ENCODE results near the gene DUSP22.

Gene DUSP22

GRCh38 chr6:328924-329323 lies 36.6 kb downstream of the DUSP22 start:
- H3K27ac ChIP-seq (ENCODE audit: low read depth, low read length), result no peak overlapping the region
- H3K9me3 ChIP-seq (ENCODE audit: control insufficient read depth in 5 of 5, low read length in 5 of 5), result no peaks in the 10 kb centered on the region
- no peaks in the 10 kb centered on the region for H3K27me3 ChIP-seq (ENCODE audit: control insufficient read depth in 5 of 5, insufficient read depth in 4 of 5, low read length in 5 of 5)
- no peak overlapping the region for H3K4me3 ChIP-seq (ENCODE audit: low read depth in 1 of 5, low read length in 5 of 5)
- H3K36me3 ChIP-seq (ENCODE audit: control insufficient read depth in 5 of 5, insufficient read depth in 5 of 5, low read length in 5 of 5), result peaks cover 2 to 29% (median 3%) of the 10 kb centered on the region in 5 donors
- H3K4me1 ChIP-seq (ENCODE audit: control insufficient read depth in 5 of 5, insufficient read depth in 5 of 5, low read length in 5 of 5), result peaks cover 11 to 42% (median 29%) of the 10 kb centered on the region in 5 donors
- no peak overlapping the region for H3K9ac ChIP-seq (ENCODE audit: low read length in 5 of 5)

DNA sequence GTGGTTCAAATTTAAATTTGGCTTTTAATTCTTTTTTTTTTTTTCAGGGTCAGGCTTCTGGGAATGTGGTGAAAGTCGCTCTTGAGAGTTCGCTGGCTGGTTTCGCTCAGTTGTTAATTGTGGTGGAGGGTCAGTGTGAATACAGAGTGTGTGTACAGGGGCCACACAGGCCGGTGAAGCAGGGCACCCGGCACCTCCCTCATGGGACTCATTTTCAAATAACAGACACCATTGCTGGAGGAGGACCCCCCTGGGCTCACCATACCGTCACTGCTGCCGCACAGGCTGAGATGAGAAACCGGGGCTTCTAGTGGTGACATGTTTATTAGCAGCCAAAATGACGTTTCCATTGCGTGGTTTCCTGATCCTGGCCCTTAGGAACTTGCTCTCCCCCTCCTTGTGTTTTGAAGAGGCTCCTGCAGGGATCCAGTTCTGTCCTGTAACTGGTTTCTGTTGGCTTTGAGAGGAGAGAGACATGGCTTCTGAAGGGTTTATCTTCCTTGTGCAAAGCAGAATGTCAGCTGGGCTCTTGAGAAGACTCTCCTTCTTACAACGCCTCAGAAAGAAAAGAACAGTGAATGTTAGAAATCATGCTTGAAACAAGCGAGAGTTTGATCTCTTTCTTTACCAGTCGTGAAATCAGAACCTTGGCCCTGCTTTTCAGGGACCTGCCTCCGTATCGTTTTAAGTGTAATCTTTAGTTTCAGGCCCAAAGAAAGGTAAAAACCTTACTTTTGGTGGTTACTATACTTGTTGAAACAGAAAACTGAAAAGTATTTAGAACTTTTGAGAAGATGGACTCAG lies 37.8 kb downstream of the DUSP22 start:
- Histone ChIP-seq H3K4me3 (ENCODE audit: low read depth in 1 of 5, low read length in 5 of 5) (no peak overlapping the region), H3K36me3 (ENCODE audit: control insufficient read depth in 5 of 5, insufficient read depth in 5 of 5, low read length in 5 of 5) (peaks cover 0 to 23% (median 3%) of the 10 kb centered on the region in 5 donors), H3K9me3 (ENCODE audit: control insufficient read depth in 5 of 5, low read length in 5 of 5) (no peaks in the 10 kb centered on the region), H3K27me3 (ENCODE audit: control insufficient read depth in 5 of 5, insufficient read depth in 4 of 5, low read length in 5 of 5) (no peaks in the 10 kb centered on the region), H3K4me1 (ENCODE audit: control insufficient read depth in 5 of 5, insufficient read depth in 5 of 5, low read length in 5 of 5) (peaks cover 11 to 39% (median 29%) of the 10 kb centered on the region in 5 donors), H3K9ac (ENCODE audit: low read length in 5 of 5) (no peak overlapping the region), H3K27ac (ENCODE audit: low read depth, low read length) (no peak overlapping the region)

DNA sequence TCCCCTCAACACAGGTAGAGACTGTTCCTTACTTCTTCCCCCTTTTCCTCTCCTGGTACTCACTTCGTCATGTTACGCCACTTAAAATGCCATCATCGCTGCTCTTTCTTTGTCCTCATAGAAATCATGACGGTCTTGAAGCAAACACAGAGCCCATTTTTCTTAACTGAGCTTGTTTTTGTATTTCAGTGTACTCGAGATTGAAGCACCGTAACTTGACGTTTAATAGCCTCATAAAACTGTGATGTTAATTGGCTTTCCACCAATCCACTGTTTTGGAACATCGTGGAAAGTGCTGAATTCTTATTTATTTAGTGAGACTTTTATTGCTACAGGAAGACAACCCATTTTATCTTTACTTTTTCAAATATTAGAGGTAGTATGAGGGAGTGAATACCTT lies 38.7 kb downstream of the DUSP22 start:
- no peak overlapping the region for H3K4me3 ChIP-seq (ENCODE audit: low read depth in 1 of 5, low read length in 5 of 5)
- peaks cover 11 to 46% (median 31%) of the 10 kb centered on the region in 5 donors for H3K4me1 ChIP-seq (ENCODE audit: control insufficient read depth in 5 of 5, insufficient read depth in 5 of 5, low read length in 5 of 5)
- no peaks in the 10 kb centered on the region for H3K27me3 ChIP-seq (ENCODE audit: control insufficient read depth in 5 of 5, insufficient read depth in 4 of 5, low read length in 5 of 5)
- peaks cover 0 to 16% (median 3%) of the 10 kb centered on the region in 5 donors for H3K36me3 ChIP-seq (ENCODE audit: control insufficient read depth in 5 of 5, insufficient read depth in 5 of 5, low read length in 5 of 5)
- H3K9ac ChIP-seq (ENCODE audit: low read length in 5 of 5), result no peak overlapping the region
- H3K27ac ChIP-seq (ENCODE audit: low read depth, low read length), result no peak overlapping the region
- no peaks in the 10 kb centered on the region for H3K9me3 ChIP-seq (ENCODE audit: control insufficient read depth in 5 of 5, low read length in 5 of 5)

DNA sequence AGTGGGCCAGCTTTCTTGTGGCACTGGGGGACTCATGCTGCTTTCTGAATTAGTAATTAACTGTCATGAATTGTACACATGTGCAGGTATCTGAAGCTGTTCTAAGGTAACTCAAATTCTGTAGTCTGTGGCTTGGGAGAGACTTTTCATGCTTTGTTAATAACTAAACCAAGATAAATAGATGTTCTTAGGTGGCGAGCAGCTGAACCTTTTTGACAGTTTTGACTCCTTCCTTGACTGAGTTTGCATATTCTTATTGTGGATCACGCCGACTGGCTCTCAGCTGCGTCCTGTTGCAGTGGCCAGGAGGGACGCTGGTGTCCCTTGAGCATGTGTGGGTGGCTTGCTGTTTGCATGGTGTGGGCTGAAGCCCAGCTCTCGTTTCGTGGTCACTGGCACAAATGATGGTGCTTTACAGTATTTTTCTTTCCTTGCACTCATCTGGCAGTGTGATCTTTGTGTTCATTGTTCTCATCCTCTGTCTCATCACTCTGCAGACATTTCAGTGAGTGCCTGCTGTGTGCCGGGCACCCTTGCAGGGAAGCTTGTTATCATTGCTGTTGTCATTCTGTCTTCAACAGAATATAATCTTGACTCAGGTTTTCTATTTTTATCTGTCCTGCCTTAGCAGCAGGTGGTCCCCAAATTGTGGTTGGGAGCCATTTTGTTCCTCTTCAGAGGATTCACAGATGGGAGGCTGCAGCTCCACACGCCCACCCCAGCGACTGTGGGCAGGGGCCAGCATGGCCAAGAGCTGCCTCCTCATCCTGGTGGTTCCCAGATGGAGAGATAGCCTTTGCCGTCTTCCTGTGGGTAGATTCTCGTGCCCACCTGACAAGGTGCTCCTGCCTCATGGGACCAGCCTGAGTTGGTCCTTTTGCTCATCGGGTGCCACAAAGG lies 39.6 kb downstream of the DUSP22 start:
- Histone ChIP-seq H3K4me3 (ENCODE audit: low read depth in 1 of 5, low read length in 5 of 5) (no peak overlapping the region), H3K27ac (ENCODE audit: low read depth, low read length) (no peak overlapping the region), H3K9ac (ENCODE audit: low read length in 5 of 5) (no peak overlapping the region), H3K27me3 (ENCODE audit: control insufficient read depth in 5 of 5, insufficient read depth in 4 of 5, low read length in 5 of 5) (no peaks in the 10 kb centered on the region), H3K9me3 (ENCODE audit: control insufficient read depth in 5 of 5, low read length in 5 of 5) (no peaks in the 10 kb centered on the region), H3K36me3 (ENCODE audit: control insufficient read depth in 5 of 5, insufficient read depth in 5 of 5, low read length in 5 of 5) (peaks cover 0 to 7% (median 2%) of the 10 kb centered on the region in 5 donors), H3K4me1 (ENCODE audit: control insufficient read depth in 5 of 5, insufficient read depth in 5 of 5, low read length in 5 of 5) (peaks cover 11 to 52% (median 35%) of the 10 kb centered on the region in 5 donors)

- Histone ChIP-seq H3K27ac (ENCODE audit: low read depth, low read length) (no peak overlapping the region), H3K9me3 (ENCODE audit: control insufficient read depth in 5 of 5, low read length in 5 of 5) (no peaks in the 10 kb centered on the region), H3K27me3 (ENCODE audit: control insufficient read depth in 5 of 5, insufficient read depth in 4 of 5, low read length in 5 of 5) (no peaks in the 10 kb centered on the region), H3K4me1 (ENCODE audit: control insufficient read depth in 5 of 5, insufficient read depth in 5 of 5, low read length in 5 of 5) (peaks cover 9 to 51% (median 27%) of the 10 kb centered on the region in 5 donors), H3K36me3 (ENCODE audit: control insufficient read depth in 5 of 5, insufficient read depth in 5 of 5, low read length in 5 of 5) (peaks cover 0 to 7% (median 0%) of the 10 kb centered on the region in 5 donors), H3K9ac (ENCODE audit: low read length in 5 of 5) (no peak overlapping the region), H3K4me3 (ENCODE audit: low read depth in 1 of 5, low read length in 5 of 5) (no peak overlapping the region)
Measured at GRCh38 chr6:332671-333070, 40.4 kb downstream of the DUSP22 start.

DNA sequence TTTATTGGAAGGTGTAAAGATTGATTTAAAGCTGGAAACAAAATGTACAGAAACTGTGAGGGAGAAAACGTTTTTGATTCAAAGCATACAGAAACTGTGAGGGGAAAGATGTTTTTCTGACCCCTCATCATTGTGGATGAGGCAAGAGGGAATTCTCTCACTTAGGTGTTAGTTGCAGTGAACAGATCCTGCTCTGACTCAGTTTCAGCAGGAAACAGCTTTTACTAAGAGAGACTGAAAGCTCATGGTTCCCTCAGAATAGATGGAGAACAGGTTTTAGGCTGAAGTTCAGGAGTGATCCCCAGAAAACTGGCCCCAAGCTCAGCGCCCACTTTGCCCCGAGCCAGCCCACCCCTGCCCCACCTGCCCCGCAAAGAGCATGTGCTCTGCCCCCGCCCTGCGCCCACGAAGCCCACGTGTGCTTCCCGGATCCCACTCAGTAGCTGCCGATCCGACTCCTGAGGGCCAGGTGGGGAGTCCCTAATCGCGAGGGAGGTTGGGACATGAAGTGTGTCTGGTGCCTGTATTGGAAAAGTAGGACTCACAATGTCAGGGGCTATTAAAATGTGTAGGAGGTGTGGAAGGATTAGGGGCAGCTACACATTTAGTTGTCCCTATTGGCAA lies 41.2 kb downstream of the DUSP22 start:
- Histone ChIP-seq H3K27ac (ENCODE audit: low read depth, low read length) (no peak overlapping the region), H3K27me3 (ENCODE audit: control insufficient read depth in 5 of 5, insufficient read depth in 4 of 5, low read length in 5 of 5) (no peaks in the 10 kb centered on the region), H3K4me1 (ENCODE audit: control insufficient read depth in 5 of 5, insufficient read depth in 5 of 5, low read length in 5 of 5) (peaks cover 5 to 43% (median 19%) of the 10 kb centered on the region in 5 donors), H3K4me3 (ENCODE audit: low read depth in 1 of 5, low read length in 5 of 5) (no peak overlapping the region), H3K9ac (ENCODE audit: low read length in 5 of 5) (no peak overlapping the region), H3K9me3 (ENCODE audit: control insufficient read depth in 5 of 5, low read length in 5 of 5) (no peaks in the 10 kb centered on the region), H3K36me3 (ENCODE audit: control insufficient read depth in 5 of 5, insufficient read depth in 5 of 5, low read length in 5 of 5) (peaks cover 0 to 7% (median 0%) of the 10 kb centered on the region in 5 donors)

DNA sequence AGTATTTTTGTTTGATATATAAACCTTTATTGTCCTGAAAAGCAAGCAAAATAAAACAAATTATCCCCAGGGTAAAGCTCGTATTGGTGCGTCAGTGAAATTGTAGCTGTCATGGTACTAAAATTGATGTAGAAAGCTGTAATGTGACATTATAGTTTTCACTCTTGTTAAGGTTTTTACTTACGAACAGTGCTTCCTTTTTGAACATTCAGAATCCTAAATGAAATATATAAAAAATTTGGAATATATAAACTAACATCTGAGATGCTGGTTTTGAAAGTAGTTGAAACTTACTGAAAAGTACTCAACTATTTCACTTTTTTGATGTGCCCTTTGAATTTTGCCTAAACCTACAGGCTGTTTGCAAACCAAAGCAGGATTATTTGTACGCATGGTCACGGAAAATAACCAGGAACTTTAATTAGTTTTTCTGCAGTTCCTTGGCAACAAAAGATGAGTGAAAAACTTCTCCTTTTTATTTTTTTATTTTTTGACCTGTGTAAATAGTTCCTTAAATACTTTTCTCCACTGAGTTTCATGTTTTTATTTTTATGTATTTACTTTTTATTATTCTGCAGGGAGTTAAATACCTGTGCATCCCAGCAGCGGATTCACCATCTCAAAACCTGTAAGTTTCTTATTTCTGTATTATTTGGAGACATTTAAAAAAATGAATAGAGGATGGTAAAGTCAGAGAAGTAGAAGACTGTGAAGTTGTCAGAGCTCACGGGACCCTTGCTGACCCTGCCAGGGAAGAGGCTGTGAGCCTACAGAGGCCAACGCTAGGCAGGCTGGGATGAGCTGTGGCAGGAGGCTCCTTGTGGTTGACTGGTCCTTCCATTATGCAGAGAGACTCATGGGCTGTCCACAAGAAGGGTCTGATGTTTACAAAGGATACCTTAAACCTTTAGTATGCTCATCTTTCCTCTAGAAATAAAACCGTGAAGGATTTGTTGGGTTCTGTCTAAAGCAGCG lies 42.5 kb downstream of the DUSP22 start:
- Histone ChIP-seq H3K4me3 (ENCODE audit: low read depth in 1 of 5, low read length in 5 of 5) (no peak overlapping the region), H3K9ac (ENCODE audit: low read length in 5 of 5) (no peak overlapping the region), H3K27ac (ENCODE audit: low read depth, low read length) (no peak overlapping the region), H3K4me1 (ENCODE audit: control insufficient read depth in 5 of 5, insufficient read depth in 5 of 5, low read length in 5 of 5) (peaks cover 5 to 47% (median 22%) of the 10 kb centered on the region in 5 donors), H3K27me3 (ENCODE audit: control insufficient read depth in 5 of 5, insufficient read depth in 4 of 5, low read length in 5 of 5) (no peaks in the 10 kb centered on the region), H3K36me3 (ENCODE audit: control insufficient read depth in 5 of 5, insufficient read depth in 5 of 5, low read length in 5 of 5) (peaks cover 0 to 7% (median 0%) of the 10 kb centered on the region in 5 donors), H3K9me3 (ENCODE audit: control insufficient read depth in 5 of 5, low read length in 5 of 5) (no peaks in the 10 kb centered on the region)

DNA sequence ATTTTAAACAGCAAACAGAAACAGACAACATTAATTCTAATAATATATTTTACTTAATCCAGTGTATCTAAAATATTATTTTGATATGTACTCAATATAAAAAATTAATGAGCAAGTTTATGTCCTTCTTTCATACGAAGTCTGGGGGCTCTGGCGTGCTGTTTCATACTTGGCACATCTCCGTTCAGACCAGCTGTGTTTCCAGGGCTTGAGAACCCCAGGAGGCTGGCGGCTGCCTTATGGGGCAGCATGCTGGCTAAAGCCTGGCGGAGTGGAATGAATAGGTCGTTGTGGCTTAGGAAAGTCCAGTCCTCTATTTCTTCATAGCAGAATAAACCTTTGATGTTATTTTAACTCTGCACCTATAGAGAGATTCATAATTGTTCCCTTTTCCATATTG lies 43.3 kb downstream of the DUSP22 start:
- Histone ChIP-seq H3K4me1 (ENCODE audit: control insufficient read depth in 5 of 5, insufficient read depth in 5 of 5, low read length in 5 of 5) (peaks cover 5 to 47% (median 22%) of the 10 kb centered on the region in 5 donors), H3K9me3 (ENCODE audit: control insufficient read depth in 5 of 5, low read length in 5 of 5) (no peaks in the 10 kb centered on the region)

More for the DNA sequence above, 43.3 kb downstream of the DUSP22 start:
- H3K27me3 ChIP-seq (ENCODE audit: control insufficient read depth in 5 of 5, insufficient read depth in 4 of 5, low read length in 5 of 5), result no peaks in the 10 kb centered on the region
- H3K27ac ChIP-seq (ENCODE audit: low read depth, low read length), result no peak overlapping the region
- H3K36me3 ChIP-seq (ENCODE audit: control insufficient read depth in 5 of 5, insufficient read depth in 5 of 5, low read length in 5 of 5), result peaks cover 0 to 3% (median 0%) of the 10 kb centered on the region in 5 donors
- no peak overlapping the region for H3K4me3 ChIP-seq (ENCODE audit: low read depth in 1 of 5, low read length in 5 of 5)
- H3K9ac ChIP-seq (ENCODE audit: low read length in 5 of 5), result no peak overlapping the region

Data from subcutaneous abdominal adipose tissue (tissue), 5 donors.